ENCODE data around the gene AS3MT.

DNA sequence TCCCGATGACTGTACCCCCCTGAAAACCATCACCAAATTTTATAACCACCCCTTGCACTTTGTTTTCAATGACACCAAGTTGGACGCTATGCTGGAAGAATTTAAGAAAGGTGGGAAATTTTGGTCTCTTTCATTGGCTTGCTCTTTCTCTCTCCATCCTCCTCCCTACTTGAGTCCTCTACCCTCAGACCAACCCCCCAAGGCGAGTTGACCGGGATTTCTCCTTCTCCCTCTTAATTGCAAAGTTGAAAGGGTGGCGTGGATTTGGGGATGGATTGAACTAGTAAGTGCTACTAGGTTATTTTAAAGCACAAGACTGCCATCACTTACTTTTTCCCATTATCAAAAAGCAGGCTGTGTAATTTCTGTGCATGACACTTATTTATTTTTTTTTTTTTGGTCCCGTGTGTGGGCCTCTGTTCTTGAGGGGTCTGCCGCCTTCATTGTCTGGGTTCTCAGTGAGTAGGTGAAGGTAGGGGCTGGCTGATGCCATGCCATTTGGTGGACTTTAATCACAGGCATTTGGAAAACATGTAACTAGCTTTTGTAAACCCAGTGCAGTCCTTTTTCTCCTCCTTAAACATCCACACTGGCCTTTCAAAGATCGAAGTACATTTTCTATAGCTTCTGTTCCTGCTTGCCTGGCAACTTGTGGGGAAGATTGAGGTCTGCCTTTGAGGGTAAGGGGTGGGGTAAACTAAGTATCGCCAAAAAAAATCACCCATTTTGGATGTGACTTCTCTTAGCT, 50.9 kb downstream of the AS3MT start:
- TF ChIP-seq POLR2A (IDR thresholded peaks at IDR 0.05), result no peak
- TF ChIP-seq, protein P1, sequence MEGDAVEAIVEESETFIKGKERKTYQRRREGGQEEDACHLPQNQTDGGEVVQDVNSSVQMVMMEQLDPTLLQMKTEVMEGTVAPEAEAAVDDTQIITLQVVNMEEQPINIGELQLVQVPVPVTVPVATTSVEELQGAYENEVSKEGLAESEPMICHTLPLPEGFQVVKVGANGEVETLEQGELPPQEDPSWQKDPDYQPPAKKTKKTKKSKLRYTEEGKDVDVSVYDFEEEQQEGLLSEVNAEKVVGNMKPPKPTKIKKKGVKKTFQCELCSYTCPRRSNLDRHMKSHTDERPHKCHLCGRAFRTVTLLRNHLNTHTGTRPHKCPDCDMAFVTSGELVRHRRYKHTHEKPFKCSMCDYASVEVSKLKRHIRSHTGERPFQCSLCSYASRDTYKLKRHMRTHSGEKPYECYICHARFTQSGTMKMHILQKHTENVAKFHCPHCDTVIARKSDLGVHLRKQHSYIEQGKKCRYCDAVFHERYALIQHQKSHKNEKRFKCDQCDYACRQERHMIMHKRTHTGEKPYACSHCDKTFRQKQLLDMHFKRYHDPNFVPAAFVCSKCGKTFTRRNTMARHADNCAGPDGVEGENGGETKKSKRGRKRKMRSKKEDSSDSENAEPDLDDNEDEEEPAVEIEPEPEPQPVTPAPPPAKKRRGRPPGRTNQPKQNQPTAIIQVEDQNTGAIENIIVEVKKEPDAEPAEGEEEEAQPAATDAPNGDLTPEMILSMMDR (IDR thresholded peaks at IDR 0.05), result no peak

All from uterus (tissue), 2 donors.